ENCODE results near the gene AGBL1.
"Not testable (repeated sequence)": the region's sequence is repeated elsewhere in the genome, so short reads cannot be mapped to it uniquely, and the experiment has no call there.

AGBL1 gene

GRCh38 chr15:87032295-87032694 lies 952.6 kb downstream of the AGBL1 start:
- no peak for DNase-seq

GRCh38 chr15:87033056-87033455 lies 953.4 kb downstream of the AGBL1 start:
- DNase-seq, result no peak

DNA sequence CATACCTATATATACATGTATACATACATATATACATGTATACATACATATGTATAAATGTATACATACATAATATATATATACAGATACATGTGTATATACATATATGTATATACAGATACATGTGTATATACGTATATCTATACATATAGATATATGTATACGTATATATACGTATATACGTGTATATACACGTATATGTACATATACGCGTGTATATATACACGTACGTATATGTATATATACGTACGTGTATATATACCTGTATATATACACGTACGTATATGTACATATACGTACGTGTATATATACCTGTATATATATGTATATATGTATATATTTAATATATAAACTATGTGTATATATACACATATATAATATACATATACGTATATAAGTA lies 955.2 kb downstream of the AGBL1 start:
- no peak for DNase-seq

GRCh38 chr15:87038404-87038803 lies 958.7 kb downstream of the AGBL1 start:
- no peak for DNase-seq

GRCh38 chr15:87042619-87043018 lies 962.9 kb downstream of the AGBL1 start:
- not testable (repeated sequence) for DNase-seq

GRCh38 chr15:87045746-87046145 lies 966.1 kb downstream of the AGBL1 start:
- DNase-seq, result no peak

- no peak for DNase-seq
Observed at GRCh38 chr15:87047203-87047965, 967.7 kb downstream of the AGBL1 start.

Data from activated gamma-delta T cell treated with Interleukin-2 at 50 U/mL for 16 hours (primary cell).